Suprapubic skin (tissue), 3 donors: ENCODE measurements around the gene PTPRM.

ENCODE experiments used
- CTCF ChIP-seq, 2 donors: fragments of 200-600 bp in 1 of 2; fragments of 450-650 bp in 1 of 2; sonication (generic) in 1 of 2; IDR thresholded peaks; one replicate each; pipeline ENCODE4 v1.5.1; 2016 to 2019; ENCODE audit warnings: antibody characterized with exemption in 2 of 2, mild to moderate bottlenecking in 1 of 2, moderate library complexity in 1 of 2
- EP300 ChIP-seq: sonication (generic); formaldehyde crosslinking; IDR thresholded peaks from one replicate; pipeline ENCODE4 v1.6.1; 2017; ENCODE audit warnings: antibody characterized with exemption
- POLR2A ChIP-seq, 2 donors: fragments of 450-650 bp; IDR thresholded peaks; one replicate each; pipeline ENCODE4 v1.6.1; 2017; ENCODE audit warnings: antibody characterized with exemption in 2 of 2, mild to moderate bottlenecking in 2 of 2, moderate library complexity in 2 of 2

GRCh38 chr18:7677424-7677823 is 110.3 kb downstream of the PTPRM start:
- no peak for TF ChIP-seq EP300
- no peak for TF ChIP-seq CTCF (IDR thresholded peaks at IDR 0.05)
- TF ChIP-seq POLR2A (IDR thresholded peaks at IDR 0.05): no peak
